ENCODE data around the gene MANSC1. TPM values are rescaled to one million over a fixed set of nuclear protein-coding genes. Genes with fewer than 3 reads are reported as not detected.
A peak's percentile ranks its signal among the peaks of the same experiment; 100 is the strongest.

Gene MANSC1
- total RNA-seq (2022): 27.5 and 28.9 TPM in 2 replicates
- Bru-seq, nascent RNA: percentile 65 among the genes with signal in this experiment
- percentile 65 among the genes with signal in this experiment for BruChase-seq, experiment 1, labeled RNA remaining after a 2-hour chase
- percentile 77 among the genes with signal in this experiment for BruChase-seq, experiment 2, labeled RNA remaining after a 6-hour chase
- long read RNA-seq, full-length matches to known transcripts: 50 of 53 reads
- long read RNA-seq, partial matches to known transcripts: 1 of 53 reads
- long read RNA-seq, other reads (novel, unspliced or antisense): 2 of 53 reads

GRCh38 chr12:12349711-12350665 is at the start of gene MANSC1:
TSS of gene MANSC1 (minus strand) at chr12:12350242. CDS start at chr12:12343314, 6,928 bp downstream.
- intact Hi-C loops (cut with micrococcal nuclease; ENCODE audit: unreplicated experiment): loop anchor here (1.0 to 5.0 kb wide), 3 partner anchors 7 to 278 kb away; partner anchors contain the start of genes BCL2L14 and BORCS5
- Histone ChIP-seq H3K27me3 (replicated peaks; ENCODE audit: control insufficient read depth, insufficient read depth, low read length) (no peaks in the 10 kb centered on the region), H3K9me3 (0 out of 2 replicates have a peak, but pooled peaks cover 3% of the 10 kb centered on the region), H3K36me3 (ENCODE audit: control insufficient read depth, insufficient read depth, low read length) (no peaks in the 10 kb centered on the region), H3K4me1 (peaks cover 13% of the 10 kb centered on the region), H3K4me3 (ENCODE audit: low read depth, low read length) (peak within 1 kb of the TSS; percentile 86)
- CTCF ChIA-PET: interaction anchor here (0.6 to 1.6 kb wide), 26 partner anchors 8 to 656 kb away, joined by 3 to 13 read pairs (median 4); partner anchors contain the start of genes BCL2L14, CDKN1B and LRP6
- POLR2A ChIA-PET: interaction anchor here (0.5 to 1.2 kb wide), 12 partner anchors 10 to 366 kb away, joined by 3 to 5 read pairs (median 3); partner anchors contain the start of gene LRP6
- H3K36me3 Mint-ChIP-seq (ENCODE audit: insufficient read depth, unreplicated experiment): no peaks in the 10 kb centered on the region
- H3K4me1 Mint-ChIP-seq (ENCODE audit: low read depth, unreplicated experiment): peaks cover 15% of the 10 kb centered on the region
- H3K27ac Mint-ChIP-seq (ENCODE audit: unreplicated experiment): peak within 1 kb of the TSS; percentile 85
- peak; percentile 83 to 84 for DNase-seq
- H3K4me3 Mint-ChIP-seq (ENCODE audit: unreplicated experiment): peak within 1 kb of the TSS; percentile 83
- H3K9me3 Mint-ChIP-seq (ENCODE audit: unreplicated experiment): no peaks in the 10 kb centered on the region
- no peaks in the 10 kb centered on the region for H3K27me3 Mint-ChIP-seq (ENCODE audit: insufficient read depth, unreplicated experiment)
- no TSS peak for BruUV-seq (replicated peaks)
- peak; percentile 69 to 89 for TF ChIP-seq CTCF (IDR thresholded peaks at IDR 0.05; ENCODE audit: insufficient read depth in 1 of 2, low read depth in 1 of 2, low read length in 1 of 2, severe bottlenecking in 1 of 2, unreplicated experiment in 1 of 2)

- no peak overlapping the region for H3K4me3 ChIP-seq (ENCODE audit: low read depth, low read length)
- DNase-seq: no peak
- no peaks in the 10 kb centered on the region for H3K27me3 ChIP-seq (replicated peaks; ENCODE audit: control insufficient read depth, insufficient read depth, low read length)
- BruUV-seq (replicated peaks): no TSS peak
- Mint-ChIP-seq H3K27me3 (ENCODE audit: insufficient read depth, unreplicated experiment) (no peaks in the 10 kb centered on the region), H3K9me3 (ENCODE audit: unreplicated experiment) (peaks cover 10% of the 10 kb centered on the region), H3K36me3 (ENCODE audit: insufficient read depth, unreplicated experiment) (peaks cover 17% of the 10 kb centered on the region), H3K27ac (ENCODE audit: unreplicated experiment) (peak overlapping the region; percentile 69), H3K4me1 (ENCODE audit: low read depth, unreplicated experiment) (peaks cover 64% of the 10 kb centered on the region), H3K4me3 (ENCODE audit: unreplicated experiment) (no peak overlapping the region)
- H3K4me1 ChIP-seq: peaks cover 64% of the 10 kb centered on the region
- no peaks in the 10 kb centered on the region for H3K36me3 ChIP-seq (ENCODE audit: control insufficient read depth, insufficient read depth, low read length)
- ChIA-PET POLR2A (interaction anchor here (1.4 kb wide), 1 partner anchor 42 kb away, joined by 7 read pairs; the partner anchor contains the start of gene BORCS5), CTCF (interaction anchor here (2.0 kb wide), 1 partner anchor 15 kb away, joined by 9 read pairs; no protein-coding TSS in a partner anchor)
- intact Hi-C loops (cut with micrococcal nuclease; ENCODE audit: unreplicated experiment): no loop called here
- TF ChIP-seq CTCF (IDR thresholded peaks at IDR 0.05; ENCODE audit: insufficient read depth in 1 of 2, low read depth in 1 of 2, low read length in 1 of 2, severe bottlenecking in 1 of 2, unreplicated experiment in 1 of 2): no peak
- no peaks in the 10 kb centered on the region for H3K9me3 ChIP-seq
These were observed 49.1 kb upstream of the MANSC1 start for GRCh38 chr12:12399161-12399560.

All from Caco-2 (cell line).